ENCODE measurements around the gene CYB5R2.

The CYB5R2 gene

GRCh38 chr11:7636350-7636749 lies 37.0 kb downstream of the CYB5R2 start:
- no peak overlapping the region for H2AFZ ChIP-seq (ENCODE audit: low read depth, low read length)
- no peaks in the 10 kb centered on the region for H3K27me3 ChIP-seq (ENCODE audit: control insufficient read depth in 1 of 2, insufficient read depth in 1 of 2, low read length in 2 of 2)
- no peak overlapping the region for H2BK15ac ChIP-seq (ENCODE audit: low read depth, poor library complexity, severe bottlenecking)
- H3K36me3 ChIP-seq (ENCODE audit: control insufficient read depth in 1 of 2, insufficient read depth in 2 of 2, low read depth in 1 of 2, low read length in 2 of 2): peaks cover 3 to 57% of the 10 kb centered on the region in 2 experiments
- DNase-seq: no peak
- H3K79me1 ChIP-seq (replicated peaks; ENCODE audit: low read length, poor library complexity, severe bottlenecking): no peaks in the 10 kb centered on the region
- H3K14ac ChIP-seq (ENCODE audit: low read length in 2 of 2): no peak overlapping the region
- H4K91ac ChIP-seq (ENCODE audit: low read length): no peak overlapping the region
- H3K4me3 ChIP-seq (ENCODE audit: insufficient read depth in 1 of 2, low read depth in 1 of 2, low read length in 2 of 2): no peak overlapping the region
- H3K23ac ChIP-seq (ENCODE audit: low read length in 2 of 2): no peak overlapping the region
- no peak overlapping the region for H2BK120ac ChIP-seq (ENCODE audit: low read depth, low read length)
- no peak overlapping the region for H3K4me2 ChIP-seq (ENCODE audit: low read length, poor library complexity, severe bottlenecking)
- H3K4ac ChIP-seq (ENCODE audit: low read depth in 1 of 2, low read length in 2 of 2): no peak overlapping the region
- no peak overlapping the region for H3K9ac ChIP-seq (ENCODE audit: low read length)
- H3K9me3 ChIP-seq (ENCODE audit: control insufficient read depth, low read length): no peaks in the 10 kb centered on the region
- H3K4me1 ChIP-seq (ENCODE audit: control insufficient read depth, insufficient read depth, low read depth, low read length): no peaks in the 10 kb centered on the region
- no peak overlapping the region for H2AK5ac ChIP-seq (ENCODE audit: low read length, severe bottlenecking)
- WGBS: 84% methylated on average over 4 of the region's 6 CpGs
- H2BK12ac ChIP-seq (ENCODE audit: low read length in 2 of 2): no peak overlapping the region
- no peak overlapping the region for H2BK5ac ChIP-seq (ENCODE audit: low read depth, low read length, poor library complexity, severe bottlenecking)
- no peak overlapping the region for H3K18ac ChIP-seq (ENCODE audit: low read depth in 1 of 2, low read length in 2 of 2)
- H4K8ac ChIP-seq (ENCODE audit: low read length): no peak overlapping the region
- H3K27ac ChIP-seq (ENCODE audit: low read length, poor library complexity, severe bottlenecking): no peak overlapping the region

DNA sequence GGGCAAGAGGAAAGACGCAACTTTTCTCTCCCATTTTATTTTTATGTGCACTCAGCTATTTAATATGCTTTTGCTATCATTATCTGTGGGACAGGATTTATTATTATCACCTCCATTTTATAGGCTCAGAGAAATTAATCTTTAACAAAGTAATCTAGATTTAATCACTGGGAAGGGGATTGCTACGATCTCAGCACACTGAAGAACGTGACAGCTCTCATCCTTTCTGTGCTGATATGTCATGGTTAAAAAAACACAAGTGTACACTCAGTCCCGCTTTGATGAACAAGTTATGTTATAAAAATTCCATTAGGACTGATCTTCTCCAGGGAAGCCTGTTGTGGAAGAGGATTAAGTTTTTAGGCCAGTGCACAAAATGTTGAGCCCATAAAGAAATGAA lies 37.6 kb downstream of the CYB5R2 start:
- H3K4me3 ChIP-seq (ENCODE audit: insufficient read depth in 1 of 2, low read depth in 1 of 2, low read length in 2 of 2): no peak overlapping the region
- H4K91ac ChIP-seq (ENCODE audit: low read length): no peak overlapping the region
- no peak overlapping the region for H2BK5ac ChIP-seq (ENCODE audit: low read depth, low read length, poor library complexity, severe bottlenecking)
- H2BK120ac ChIP-seq (ENCODE audit: low read depth, low read length): no peak overlapping the region
- no peak overlapping the region for H2AFZ ChIP-seq (ENCODE audit: low read depth, low read length)
- no peak overlapping the region for H4K8ac ChIP-seq (ENCODE audit: low read length)
- H3K4me2 ChIP-seq (ENCODE audit: low read length, poor library complexity, severe bottlenecking): no peak overlapping the region
- H3K27me3 ChIP-seq (ENCODE audit: control insufficient read depth in 1 of 2, insufficient read depth in 1 of 2, low read length in 2 of 2): no peaks in the 10 kb centered on the region
- H3K14ac ChIP-seq (ENCODE audit: low read length in 2 of 2): no peak overlapping the region
- H3K27ac ChIP-seq (ENCODE audit: low read length, poor library complexity, severe bottlenecking): no peak overlapping the region
- no peak overlapping the region for H3K18ac ChIP-seq (ENCODE audit: low read depth in 1 of 2, low read length in 2 of 2)
- H3K36me3 ChIP-seq (ENCODE audit: control insufficient read depth in 1 of 2, insufficient read depth in 2 of 2, low read depth in 1 of 2, low read length in 2 of 2): peaks cover 3 to 58% of the 10 kb centered on the region in 2 experiments
- no peaks in the 10 kb centered on the region for H3K4me1 ChIP-seq (ENCODE audit: control insufficient read depth, insufficient read depth, low read depth, low read length)
- no peak for DNase-seq
- WGBS: 95% methylated on average over 2 of the region's 4 CpGs
- no peak overlapping the region for H3K9ac ChIP-seq (ENCODE audit: low read length)
- H2BK12ac ChIP-seq (ENCODE audit: low read length in 2 of 2): no peak overlapping the region
- no peak overlapping the region for H3K23ac ChIP-seq (ENCODE audit: low read length in 2 of 2)
- H3K4ac ChIP-seq (ENCODE audit: low read depth in 1 of 2, low read length in 2 of 2): no peak overlapping the region
- no peak overlapping the region for H2AK5ac ChIP-seq (ENCODE audit: low read length, severe bottlenecking)
- H2BK15ac ChIP-seq (ENCODE audit: low read depth, poor library complexity, severe bottlenecking): no peak overlapping the region
- no peaks in the 10 kb centered on the region for H3K9me3 ChIP-seq (ENCODE audit: control insufficient read depth, low read length)
- H3K79me1 ChIP-seq (replicated peaks; ENCODE audit: low read length, poor library complexity, severe bottlenecking): no peaks in the 10 kb centered on the region

GRCh38 chr11:7635137-7635536 lies 38.2 kb downstream of the CYB5R2 start:
- Histone ChIP-seq H3K18ac (ENCODE audit: low read depth in 1 of 2, low read length in 2 of 2) (no peak overlapping the region), H3K27me3 (ENCODE audit: control insufficient read depth in 1 of 2, insufficient read depth in 1 of 2, low read length in 2 of 2) (no peaks in the 10 kb centered on the region)

DNA sequence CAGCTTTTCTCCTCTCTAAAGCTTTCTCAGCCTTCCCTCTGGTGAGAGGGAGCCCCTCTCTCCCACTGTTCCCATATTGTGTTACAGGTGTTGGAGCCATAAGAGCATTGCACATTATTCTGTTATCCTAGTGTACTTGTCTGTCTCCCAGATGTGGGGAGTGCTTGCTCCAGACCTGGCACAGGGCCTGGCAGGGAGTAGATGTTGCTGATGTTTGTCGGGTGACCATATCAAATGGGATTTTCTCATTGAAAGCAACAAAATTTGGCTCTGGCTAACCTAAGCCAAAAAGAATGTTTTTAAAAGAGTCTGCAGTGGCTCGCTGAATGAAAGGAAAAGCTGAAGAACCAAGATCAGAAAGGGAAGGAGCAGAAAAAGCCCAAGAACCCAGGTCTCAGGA lies 41.1 kb downstream of the CYB5R2 start:
- Histone ChIP-seq H3K9ac (ENCODE audit: low read length) (no peak overlapping the region), H2BK120ac (ENCODE audit: low read depth, low read length) (no peak overlapping the region), H2BK12ac (ENCODE audit: low read length in 2 of 2) (no peak overlapping the region), H4K8ac (ENCODE audit: low read length) (no peak overlapping the region), H3K23ac (ENCODE audit: low read length in 2 of 2) (no peak overlapping the region), H3K4me2 (ENCODE audit: low read length, poor library complexity, severe bottlenecking) (no peak overlapping the region), H4K91ac (ENCODE audit: low read length) (no peak overlapping the region), H3K18ac (ENCODE audit: low read depth in 1 of 2, low read length in 2 of 2) (no peak overlapping the region), H3K9me3 (ENCODE audit: control insufficient read depth, low read length) (no peaks in the 10 kb centered on the region), H2AFZ (ENCODE audit: low read depth, low read length) (no peak overlapping the region), H3K27me3 (ENCODE audit: control insufficient read depth in 1 of 2, insufficient read depth in 1 of 2, low read length in 2 of 2) (no peaks in the 10 kb centered on the region), H3K27ac (ENCODE audit: low read length, poor library complexity, severe bottlenecking) (no peak overlapping the region), H3K79me1 (replicated peaks; ENCODE audit: low read length, poor library complexity, severe bottlenecking) (no peaks in the 10 kb centered on the region), H2AK5ac (ENCODE audit: low read length, severe bottlenecking) (no peak overlapping the region), H3K36me3 (ENCODE audit: control insufficient read depth in 1 of 2, insufficient read depth in 2 of 2, low read depth in 1 of 2, low read length in 2 of 2) (peaks cover 3 to 70% of the 10 kb centered on the region in 2 experiments), H2BK15ac (ENCODE audit: low read depth, poor library complexity, severe bottlenecking) (no peak overlapping the region), H3K4me1 (ENCODE audit: control insufficient read depth, insufficient read depth, low read depth, low read length) (no peaks in the 10 kb centered on the region), H2BK5ac (ENCODE audit: low read depth, low read length, poor library complexity, severe bottlenecking) (no peak overlapping the region), H3K14ac (ENCODE audit: low read length in 2 of 2) (no peak overlapping the region), H3K4ac (ENCODE audit: low read depth in 1 of 2, low read length in 2 of 2) (no peak overlapping the region), H3K4me3 (ENCODE audit: insufficient read depth in 1 of 2, low read depth in 1 of 2, low read length in 2 of 2) (no peak overlapping the region)
- 94% methylated on average over 2 of the region's 2 CpGs for WGBS
- DNase-seq: no peak

More at GRCh38 chr11:7635137-7635536, 38.2 kb downstream of the CYB5R2 start:
- no peaks in the 10 kb centered on the region for H3K79me1 ChIP-seq (replicated peaks; ENCODE audit: low read length, poor library complexity, severe bottlenecking)
- H4K91ac ChIP-seq (ENCODE audit: low read length): no peak overlapping the region
- no peak overlapping the region for H3K14ac ChIP-seq (ENCODE audit: low read length in 2 of 2)
- DNase-seq: no peak
- H4K8ac ChIP-seq (ENCODE audit: low read length): no peak overlapping the region
- no peak overlapping the region for H2AK5ac ChIP-seq (ENCODE audit: low read length, severe bottlenecking)
- no peak overlapping the region for H3K4me2 ChIP-seq (ENCODE audit: low read length, poor library complexity, severe bottlenecking)
- no peak overlapping the region for H2AFZ ChIP-seq (ENCODE audit: low read depth, low read length)
- no peaks in the 10 kb centered on the region for H3K4me1 ChIP-seq (ENCODE audit: control insufficient read depth, insufficient read depth, low read depth, low read length)
- no peaks in the 10 kb centered on the region for H3K9me3 ChIP-seq (ENCODE audit: control insufficient read depth, low read length)
- no peak overlapping the region for H2BK15ac ChIP-seq (ENCODE audit: low read depth, poor library complexity, severe bottlenecking)
- H3K36me3 ChIP-seq (ENCODE audit: control insufficient read depth in 1 of 2, insufficient read depth in 2 of 2, low read depth in 1 of 2, low read length in 2 of 2): peaks cover 3 to 57% of the 10 kb centered on the region in 2 experiments
- H3K23ac ChIP-seq (ENCODE audit: low read length in 2 of 2): no peak overlapping the region
- no peak overlapping the region for H3K4ac ChIP-seq (ENCODE audit: low read depth in 1 of 2, low read length in 2 of 2)
- H3K4me3 ChIP-seq (ENCODE audit: insufficient read depth in 1 of 2, low read depth in 1 of 2, low read length in 2 of 2): no peak overlapping the region
- no peak overlapping the region for H2BK12ac ChIP-seq (ENCODE audit: low read length in 2 of 2)
- no peak overlapping the region for H3K9ac ChIP-seq (ENCODE audit: low read length)
- H2BK5ac ChIP-seq (ENCODE audit: low read depth, low read length, poor library complexity, severe bottlenecking): no peak overlapping the region
- WGBS: 91% methylated on average over 3 of the region's 4 CpGs
- H3K27ac ChIP-seq (ENCODE audit: low read length, poor library complexity, severe bottlenecking): no peak overlapping the region
- no peak overlapping the region for H2BK120ac ChIP-seq (ENCODE audit: low read depth, low read length)

Measured in mesenchymal stem cell (in vitro differentiated cells and primary cell).